ENCODE results near the gene MTUS2.

GRCh38 chr13:29540799-29541198, 720.7 kb downstream of the MTUS2 start:
- TF ChIP-seq POLR2A (IDR thresholded peaks at IDR 0.05) (no peak), EP300 (IDR thresholded peaks at IDR 0.05) (no peak)

All from stomach (tissue), 4 donors.